GM21447 (cell line): ENCODE results near the gene ACOXL.
"Not testable (repeated sequence)": the region's sequence is repeated elsewhere in the genome, so short reads cannot be mapped to it uniquely, and the experiment has no call there.

Source experiments
- ATAC-seq: cut with Tn5 transposase; IDR thresholded peaks from one replicate; pipeline ENCODE4 v1.9.1; 2021; ENCODE audit not compliant: unreplicated experiment

ACOXL gene

DNA sequence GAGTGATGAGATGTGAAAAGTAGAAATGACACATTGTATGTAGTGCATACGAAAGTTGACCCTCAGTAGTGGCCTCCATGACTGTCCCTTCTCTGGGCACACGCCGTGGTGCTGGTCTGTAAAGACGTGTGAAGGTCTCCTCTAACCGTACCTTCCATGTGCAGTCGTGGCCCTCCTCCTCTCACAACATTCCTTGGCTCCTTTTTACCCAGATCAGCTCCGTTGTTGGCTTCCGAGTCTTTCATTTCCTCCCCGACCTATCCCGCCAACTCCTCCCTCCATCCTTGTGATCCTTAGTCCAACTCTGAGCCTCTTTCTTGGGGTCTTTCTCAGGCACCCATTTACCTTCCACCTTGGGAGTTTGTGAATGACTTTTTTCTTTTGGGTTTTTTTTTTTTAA, 227.9 kb downstream of the ACOXL start:
- no peak for ATAC-seq

DNA sequence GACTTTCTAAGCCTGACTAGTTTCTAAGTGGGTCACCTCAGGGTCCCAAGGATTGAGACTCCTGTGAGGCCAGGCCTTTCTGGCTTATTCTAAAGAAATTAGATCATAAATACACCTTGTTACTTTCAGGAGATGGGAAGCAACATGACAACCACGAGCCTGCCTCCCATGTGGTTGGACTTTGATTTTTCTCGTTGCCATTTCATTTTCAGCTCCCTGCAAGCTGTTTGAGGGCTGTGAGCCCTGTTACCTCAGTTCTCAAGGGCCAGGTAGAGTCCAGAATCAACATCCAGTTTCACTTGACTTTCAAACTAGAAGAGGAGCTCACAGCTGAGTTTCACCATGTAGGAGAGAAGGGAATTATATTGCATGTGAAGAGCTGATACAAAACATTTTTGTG, 228.6 kb downstream of the ACOXL start:
- no peak for ATAC-seq

DNA sequence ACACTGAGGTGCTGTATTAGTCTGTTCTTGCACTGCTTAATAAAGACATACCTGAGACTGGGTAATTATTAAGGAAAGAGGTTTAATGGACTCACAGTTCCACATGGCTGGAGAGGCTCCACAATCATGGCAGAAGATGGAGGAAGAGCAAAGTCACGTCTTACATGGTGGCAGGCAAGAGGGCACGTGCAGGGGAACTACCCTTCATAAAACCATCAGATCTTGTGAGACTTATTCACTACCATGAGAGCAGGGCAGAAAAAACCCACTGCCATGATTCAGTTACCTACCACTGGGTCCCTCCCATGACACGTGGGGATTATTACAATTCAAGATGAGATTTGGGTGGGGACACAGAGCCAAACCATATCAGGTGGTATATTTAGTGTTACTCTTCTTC, 229.3 kb downstream of the ACOXL start:
- ATAC-seq = not testable (repeated sequence)

DNA sequence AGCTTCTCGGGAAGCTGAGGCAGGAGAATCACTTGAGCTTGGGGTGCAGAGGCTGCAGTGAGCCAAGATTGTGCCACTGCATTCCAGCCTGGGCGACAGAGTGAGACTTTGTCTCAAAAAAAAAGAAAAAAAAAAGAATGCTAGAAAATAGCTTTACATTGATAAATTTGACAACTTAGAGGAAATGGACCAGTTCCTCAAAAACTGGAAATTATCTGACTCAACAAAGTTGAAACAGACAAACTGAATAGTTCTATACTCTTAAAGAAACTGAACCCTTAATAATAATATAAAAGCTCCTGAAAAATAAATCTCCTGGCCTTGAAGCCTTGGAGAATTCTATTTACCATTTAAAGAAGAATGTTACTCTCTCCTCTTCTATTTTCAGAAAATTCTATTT, 237.3 kb downstream of the ACOXL start:
- no peak for ATAC-seq

DNA sequence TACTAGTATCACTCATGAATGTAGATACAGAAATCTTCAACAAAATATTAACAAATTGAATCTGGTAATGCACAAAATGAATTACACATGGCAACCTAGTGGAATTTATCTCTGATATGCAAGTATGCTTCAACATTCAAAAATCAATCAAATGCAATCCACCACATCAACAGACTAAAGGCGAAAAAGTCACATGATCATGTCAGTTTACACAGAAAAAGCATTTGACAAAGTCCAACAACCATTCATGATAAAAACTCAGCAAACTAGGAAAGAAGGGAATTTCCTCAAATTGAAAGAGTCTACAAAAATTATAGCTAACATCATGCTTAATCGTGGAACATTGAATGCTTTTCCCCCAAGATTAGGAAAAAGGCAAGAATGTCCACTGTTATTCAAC, 237.8 kb downstream of the ACOXL start:
- no peak for ATAC-seq

DNA sequence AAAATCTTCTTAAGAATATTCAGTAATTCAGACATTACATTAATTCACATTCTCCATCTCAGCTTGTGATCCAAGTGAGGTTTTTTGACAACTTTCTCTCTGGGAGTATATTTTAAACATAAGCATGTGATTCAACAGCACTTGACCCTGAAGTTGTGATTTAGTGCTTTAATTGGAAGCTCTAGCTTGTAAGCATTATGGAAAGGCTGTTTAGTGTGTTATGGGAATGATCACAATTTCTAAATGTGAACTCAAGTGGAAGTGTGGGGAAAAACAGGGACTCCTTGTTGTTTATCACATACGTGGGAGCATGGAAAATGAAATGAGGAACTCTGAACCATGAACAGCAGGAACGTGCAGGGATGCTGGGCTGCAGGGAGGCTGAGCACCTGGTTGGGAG, 239.4 kb downstream of the ACOXL start:
- ATAC-seq = no peak

DNA sequence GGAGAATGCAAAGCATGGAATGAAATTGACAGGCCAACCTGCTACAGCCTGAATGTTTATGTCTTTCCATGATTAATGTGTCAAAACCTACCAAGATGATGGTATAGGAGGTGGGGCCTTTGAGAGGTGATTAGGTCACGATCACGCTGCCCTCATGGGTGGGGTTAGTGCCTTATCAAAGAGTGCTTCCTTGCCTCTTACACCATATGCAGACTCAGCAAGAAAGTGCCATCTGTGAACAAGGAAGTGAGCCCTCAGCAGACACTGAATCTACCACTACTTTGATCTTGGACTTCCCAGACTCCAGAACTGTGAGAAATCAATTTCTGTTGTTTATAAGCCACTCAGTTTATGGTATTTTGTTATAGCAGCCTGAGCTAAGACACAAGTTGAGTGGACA, 240.9 kb downstream of the ACOXL start:
- ATAC-seq = no peak

DNA sequence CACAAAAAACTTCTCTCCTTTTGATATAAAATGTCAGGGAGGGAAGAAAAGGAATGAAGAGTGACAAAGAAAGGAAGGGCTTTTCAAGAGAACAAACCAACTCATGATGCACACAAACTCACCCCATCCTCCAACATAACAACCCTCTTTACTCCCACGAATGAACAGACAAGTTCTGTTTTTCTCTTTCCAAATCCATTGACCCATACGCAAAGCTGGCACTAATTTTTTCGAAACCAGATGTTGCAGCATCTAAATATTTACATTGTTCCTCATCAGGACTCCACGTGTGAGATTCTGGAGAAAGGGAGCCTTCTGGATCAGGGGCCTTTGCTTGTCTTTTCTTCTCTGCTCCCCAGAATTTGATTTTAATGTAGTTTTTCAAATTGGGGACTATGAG, 245.0 kb downstream of the ACOXL start:
- no peak for ATAC-seq

DNA sequence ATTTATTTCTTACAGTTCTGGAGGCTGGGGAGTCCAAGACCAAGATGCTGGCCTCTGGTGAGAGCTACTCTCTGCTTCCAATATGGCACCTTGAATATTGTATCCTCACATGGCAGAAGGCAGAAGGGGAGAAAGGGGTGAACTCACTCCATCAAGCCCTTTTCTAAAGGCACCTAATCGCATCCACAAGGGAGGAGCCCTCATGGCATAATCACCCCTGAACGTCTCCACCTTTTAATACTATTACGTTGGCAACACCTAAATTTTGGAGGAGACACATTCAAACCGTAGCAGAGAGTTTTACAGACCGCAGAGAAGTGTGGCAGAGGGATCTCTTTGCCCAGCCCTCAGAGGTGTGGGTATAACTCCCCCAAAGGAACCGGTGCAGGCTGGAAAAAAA, 245.8 kb downstream of the ACOXL start:
- ATAC-seq = no peak

DNA sequence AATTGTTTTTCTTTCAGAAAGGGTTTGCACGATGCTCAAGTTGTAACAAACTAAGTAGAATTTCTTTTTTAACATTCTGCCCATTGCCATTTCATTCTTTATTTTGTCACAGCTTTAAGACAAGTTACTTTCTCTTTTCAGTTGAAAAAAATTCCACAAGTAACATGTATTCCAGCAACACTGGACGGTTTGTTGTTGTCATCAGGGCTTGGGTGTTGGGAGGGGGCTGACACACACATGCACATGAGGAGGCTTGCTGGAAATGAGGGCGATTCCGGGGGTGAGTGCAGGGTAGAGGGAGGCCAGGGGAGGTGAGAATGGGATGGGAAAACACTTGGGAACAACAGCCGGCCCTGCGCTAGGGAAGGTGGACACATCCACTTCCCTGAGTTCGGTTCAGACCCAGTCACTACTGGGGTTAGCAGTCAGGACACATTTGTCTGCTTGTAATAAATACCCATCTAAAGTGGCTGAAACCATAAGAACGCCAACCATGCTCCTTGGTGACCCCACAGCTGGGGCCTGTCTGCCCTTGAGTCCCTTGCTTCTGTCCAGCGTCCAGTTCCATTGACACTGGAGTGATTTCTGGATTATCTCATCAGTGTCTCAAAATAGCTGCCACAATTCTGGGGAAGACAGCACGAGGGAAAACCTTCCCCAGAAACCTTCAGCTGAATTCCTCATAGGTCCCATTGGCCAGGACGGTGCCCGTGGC, 246.5 kb downstream of the ACOXL start:
- no peak for ATAC-seq

DNA sequence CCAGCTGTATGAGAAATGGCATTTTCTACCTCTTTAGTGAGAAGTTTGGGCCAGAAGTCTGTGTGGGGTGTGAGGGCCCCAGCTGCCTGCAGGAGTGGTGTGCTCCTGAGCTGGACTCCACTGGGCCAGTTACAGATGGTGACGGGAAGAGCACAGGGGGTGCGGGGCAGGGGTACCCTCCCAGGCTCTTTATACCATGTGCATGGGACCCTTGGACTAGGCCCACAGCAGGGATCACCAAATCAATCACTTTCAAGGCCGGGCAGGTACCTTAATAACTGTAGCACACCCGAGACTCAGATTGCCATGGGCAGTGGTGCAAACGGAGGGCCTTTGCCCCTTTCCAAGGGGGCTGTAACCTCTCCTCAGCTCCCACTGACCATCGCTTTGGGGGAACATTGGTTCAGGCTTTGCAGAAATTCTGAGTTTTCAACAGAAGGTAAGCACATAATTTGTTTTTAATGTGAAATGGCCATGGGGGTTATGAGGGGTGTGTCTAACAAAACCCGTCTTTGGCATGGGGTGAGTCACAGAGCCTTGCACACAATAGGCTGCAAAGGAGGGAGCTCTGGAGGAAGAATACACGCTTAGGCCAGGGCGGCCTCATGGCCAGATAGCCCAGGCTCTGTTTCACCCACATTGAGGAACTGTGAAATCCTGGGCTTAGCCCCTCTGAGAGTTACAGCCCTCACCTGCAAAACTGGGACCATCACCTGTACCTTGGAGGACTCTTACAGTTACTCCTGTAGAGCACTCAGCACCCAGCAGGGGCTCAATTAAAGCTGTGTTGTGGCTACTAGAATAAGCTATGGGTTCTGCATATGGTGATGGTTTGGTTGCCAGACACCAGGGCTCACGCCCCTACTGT, 247.3 kb downstream of the ACOXL start:
- ATAC-seq = no peak

DNA sequence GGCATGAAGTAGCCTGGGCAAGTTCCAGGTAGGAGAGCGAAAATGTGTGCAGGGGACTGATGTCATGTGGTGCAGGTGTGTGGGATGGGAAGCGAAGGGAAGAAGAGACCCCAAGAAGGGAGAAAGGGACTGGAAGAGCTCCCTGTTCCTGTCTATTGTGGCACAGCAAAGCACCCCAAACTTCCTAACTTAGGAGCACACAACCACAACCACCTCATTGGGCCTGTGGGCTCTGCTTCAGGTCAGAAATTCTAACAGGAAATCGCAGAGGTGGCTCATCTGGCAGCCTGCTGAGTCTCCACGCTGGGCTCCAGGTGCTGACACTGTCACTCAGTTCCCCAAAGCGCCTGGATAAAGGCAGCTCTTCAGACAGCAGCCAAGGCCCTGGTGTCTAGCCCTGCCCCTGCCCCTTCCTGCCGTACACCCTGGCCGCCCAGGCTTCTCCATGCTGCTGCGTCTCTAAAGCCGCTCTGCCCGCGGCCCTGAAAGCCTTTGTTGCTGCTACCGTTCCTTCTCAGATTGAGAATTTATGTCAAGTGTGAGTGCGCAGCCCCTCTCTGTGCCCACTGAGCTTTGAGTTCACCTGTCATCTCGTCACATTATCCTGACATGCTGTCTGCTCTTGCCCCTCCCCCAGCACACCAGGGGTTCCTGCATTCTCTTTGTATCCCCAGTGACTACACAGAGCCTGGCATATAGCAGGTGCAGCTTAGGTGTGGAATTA, 248.1 kb downstream of the ACOXL start:
- no peak for ATAC-seq

DNA sequence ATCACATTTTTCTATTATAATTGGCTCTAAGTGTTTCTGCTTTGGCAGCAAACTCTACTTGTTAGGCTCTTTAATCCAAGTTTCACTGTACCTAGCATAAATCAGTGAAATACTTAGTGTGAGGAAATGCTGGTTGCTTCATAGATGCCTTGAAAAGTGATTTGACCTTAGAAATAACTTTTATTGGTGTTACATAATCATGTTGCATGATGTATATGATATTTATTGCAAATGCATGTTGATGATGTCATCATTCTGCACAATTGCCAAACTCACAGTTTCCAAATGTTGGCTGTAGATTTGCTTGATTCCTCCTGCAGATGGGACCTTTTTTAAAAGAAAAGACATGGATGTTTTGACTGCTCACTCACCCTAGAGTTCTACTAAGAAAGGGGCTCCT, 250.8 kb downstream of the ACOXL start:
- ATAC-seq = no peak

DNA sequence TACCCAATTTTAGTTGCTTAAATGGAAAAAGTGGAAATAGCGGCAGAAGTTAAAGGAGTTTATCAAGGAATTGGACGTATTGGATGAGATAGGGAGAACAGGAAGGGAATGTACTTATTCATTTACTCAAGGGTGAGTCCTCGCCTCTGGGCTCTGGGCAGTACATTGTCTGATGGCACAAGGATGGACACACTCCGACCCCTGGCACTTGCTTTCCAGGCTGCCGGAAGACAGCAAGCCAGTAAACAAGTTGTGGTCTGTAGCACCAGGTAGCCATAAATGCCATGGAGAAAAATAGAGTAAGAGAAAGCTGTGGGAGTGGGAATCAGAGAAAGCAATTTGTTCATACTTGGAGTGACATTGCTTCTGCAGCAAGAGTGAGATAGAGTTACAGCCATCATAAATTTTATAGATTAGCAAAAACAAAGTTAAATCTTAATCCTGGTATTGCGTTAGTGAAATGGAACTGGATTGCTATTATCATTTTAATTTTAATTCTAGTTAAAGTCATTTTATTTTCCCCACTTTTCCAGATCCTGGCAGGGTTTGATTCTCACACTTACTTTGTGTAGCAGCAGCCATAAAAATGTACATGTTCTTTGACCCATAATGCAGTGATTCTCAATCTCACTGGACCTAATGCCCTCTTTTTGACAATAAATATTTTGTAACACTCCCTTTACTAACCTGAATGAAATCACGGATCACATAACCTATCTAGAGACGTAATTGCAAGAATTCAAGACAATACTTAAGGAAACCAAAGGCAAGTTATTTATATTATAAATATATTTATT, 252.5 kb downstream of the ACOXL start:
- ATAC-seq = no peak

DNA sequence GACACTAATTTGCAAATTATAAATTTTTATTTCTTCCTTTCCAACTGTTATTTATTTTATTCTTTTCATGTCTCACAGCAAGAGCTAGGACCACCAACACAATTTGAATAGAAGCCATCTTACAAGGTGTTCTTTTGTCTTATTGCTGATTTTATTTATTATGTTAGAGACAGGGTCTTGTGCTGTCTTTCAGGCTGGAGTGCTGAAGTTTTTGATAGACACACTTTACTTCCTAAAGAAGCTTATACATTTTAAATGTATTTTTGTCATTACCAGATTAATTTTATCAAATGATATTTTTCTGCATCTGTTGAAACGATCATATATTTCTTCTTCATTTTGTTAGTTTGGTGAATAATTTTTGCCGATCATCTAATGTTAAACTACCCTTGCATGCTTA, 258.1 kb downstream of the ACOXL start:
- ATAC-seq = no peak

DNA sequence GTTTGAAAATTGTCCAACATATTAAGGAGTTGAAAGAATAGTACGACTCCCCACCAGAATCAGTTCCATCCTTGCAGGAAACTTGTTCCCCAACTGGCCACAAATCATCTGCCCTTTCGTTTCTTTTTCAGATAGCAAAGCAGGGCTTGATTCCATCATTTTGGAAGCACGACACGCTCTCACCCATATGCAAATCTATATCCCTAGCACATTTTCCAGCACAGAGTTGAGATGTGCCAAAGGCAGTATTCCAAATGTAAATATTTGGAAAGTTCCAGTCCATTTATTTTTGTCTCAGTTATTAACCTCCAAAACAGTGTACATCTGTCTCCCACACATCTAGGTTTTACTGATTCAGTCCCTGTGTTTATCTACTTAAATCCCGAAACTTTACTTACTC, 259.5 kb downstream of the ACOXL start:
- ATAC-seq = no peak

DNA sequence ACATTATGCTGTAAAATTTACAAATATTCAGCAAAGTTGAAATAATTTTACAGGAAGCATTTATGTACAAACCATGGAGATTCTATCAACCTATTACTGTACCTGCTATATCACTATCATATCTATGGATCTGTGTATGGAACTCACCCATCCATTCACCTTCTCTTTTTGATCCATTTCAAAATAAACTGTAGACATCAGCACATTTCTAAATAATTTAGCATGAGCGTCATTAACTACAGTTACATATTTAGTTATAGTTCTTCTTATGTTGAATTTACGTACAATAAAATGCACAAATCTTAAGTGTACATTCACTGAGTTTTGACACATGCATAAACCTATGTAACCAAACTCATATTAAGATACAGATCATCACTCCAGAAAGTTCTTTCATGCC, 260.5 kb downstream of the ACOXL start:
- ATAC-seq = no peak

DNA sequence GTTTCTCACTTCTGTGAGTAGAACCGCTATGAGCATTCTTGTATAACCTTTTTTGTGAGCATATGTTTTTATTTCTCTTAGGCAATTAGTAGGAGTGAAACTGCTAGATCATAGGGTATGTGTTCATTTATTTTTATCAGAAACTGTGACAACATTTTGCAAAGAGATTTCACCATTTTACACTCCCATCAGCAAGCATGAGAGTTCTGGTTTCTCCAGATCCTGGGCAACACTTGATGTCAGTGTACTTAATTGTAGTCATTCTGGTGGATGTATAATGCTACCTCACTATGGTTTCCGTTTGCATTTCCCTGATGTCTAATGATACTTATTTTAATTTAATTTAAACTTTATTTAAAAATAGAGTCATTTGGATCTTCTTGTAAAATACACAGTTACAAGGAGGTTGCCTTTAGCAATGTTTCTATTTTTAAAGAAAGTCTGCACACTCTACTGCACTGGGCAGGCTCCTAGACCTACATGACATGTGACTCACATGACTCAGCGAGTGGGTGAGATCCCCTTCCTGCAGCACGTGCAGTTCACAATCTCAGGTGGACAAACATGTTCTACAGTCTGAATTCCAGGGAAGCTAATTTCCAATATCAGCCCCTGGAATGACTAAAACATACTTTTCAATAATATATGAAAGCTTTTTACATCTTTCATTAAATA, 261.3 kb downstream of the ACOXL start:
- ATAC-seq = no peak

DNA sequence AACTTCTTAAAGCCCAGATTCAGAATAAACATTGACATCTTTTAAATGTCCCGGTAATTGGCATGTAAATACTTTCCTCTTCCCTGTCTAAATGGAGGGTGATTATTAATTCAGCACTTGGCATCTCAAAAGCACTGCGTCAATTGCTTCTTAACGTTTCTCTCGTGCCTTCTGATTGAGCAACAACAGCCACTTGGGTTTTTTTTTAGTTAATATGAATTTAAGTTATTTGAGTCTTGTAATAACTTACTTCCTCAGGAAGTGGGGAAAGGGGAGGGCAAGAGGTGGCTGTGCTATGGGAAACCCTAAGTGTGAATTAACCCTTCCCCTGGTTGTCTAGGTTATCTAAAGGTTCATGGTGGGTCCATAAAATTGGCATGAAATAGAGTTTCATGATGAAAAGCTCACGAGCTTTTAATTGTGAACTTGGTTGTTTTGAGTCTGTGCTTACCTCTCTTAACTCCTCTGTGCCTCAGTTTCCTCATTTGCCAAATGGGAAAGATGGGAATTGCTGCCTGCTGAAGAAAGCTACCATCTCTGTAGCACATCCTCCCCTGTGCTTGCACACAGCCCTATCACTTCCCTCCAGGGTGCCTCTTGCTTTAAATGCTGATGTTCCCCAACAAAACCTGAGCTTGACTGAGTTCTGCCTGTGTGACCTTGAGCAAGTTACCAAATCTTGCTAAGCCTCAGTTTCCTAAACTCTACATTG, 262.0 kb downstream of the ACOXL start:
- no peak for ATAC-seq

DNA sequence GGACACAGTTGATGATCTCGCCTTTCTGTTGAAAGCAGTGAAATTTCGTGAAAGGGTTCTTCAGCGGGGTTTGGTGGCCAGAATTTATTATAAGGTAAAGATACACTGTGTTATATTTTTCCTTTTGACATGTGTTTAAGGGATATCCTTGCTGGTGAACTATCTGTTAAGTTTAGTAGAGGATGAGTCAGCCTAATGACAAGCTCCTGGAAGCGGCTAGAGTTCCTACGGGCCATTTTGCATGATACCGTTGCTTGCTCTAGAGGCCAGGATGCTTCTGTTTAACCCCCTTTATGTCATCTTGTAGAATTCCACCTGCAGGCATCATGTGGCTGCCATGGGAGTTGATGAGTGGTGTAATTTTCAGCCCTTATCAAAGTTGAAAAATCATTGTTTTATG, 263.5 kb downstream of the ACOXL start:
- no peak for ATAC-seq
